ENCODE data around the gene NFKB1.
"Not testable (repeated sequence)": the region's sequence is repeated elsewhere in the genome, so short reads cannot be mapped to it uniquely, and the experiment has no call there.

Gene NFKB1

DNA sequence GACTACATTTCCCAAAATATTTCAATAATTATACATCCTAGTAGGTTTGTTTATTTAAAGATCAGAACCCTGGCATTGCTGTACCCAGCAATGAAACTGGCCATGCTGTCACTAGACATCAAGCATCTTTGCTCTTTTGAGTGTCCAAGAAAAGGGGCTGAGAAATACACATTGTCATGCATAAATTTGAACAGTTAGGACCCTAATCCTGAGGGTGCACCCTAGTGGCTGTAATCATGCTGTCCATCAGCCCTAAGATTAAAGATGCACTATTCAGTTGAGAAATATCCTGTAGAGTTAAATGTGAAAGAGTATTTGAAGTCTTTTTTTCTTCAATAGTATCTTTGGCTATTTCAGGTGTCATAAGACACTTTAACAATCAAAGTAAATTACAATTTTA, 108.8 kb downstream of the NFKB1 start:
- Histone ChIP-seq H3K4me1 (ENCODE audit: control insufficient read depth, insufficient read depth, low read length) (peaks cover 8% of the 10 kb centered on the region), H3K36me3 (ENCODE audit: control insufficient read depth, insufficient read depth, low read length) (peaks cover 18% of the 10 kb centered on the region; the same call in 1 of the 2 replicates), H3K27me3 (ENCODE audit: control insufficient read depth, insufficient read depth, low read length) (no peaks in the 10 kb centered on the region), H3K27ac (ENCODE audit: low read depth, low read length) (no peak overlapping the region), H3K4me3 (ENCODE audit: low read depth, low read length) (no peak overlapping the region), H3K9me3 (ENCODE audit: control insufficient read depth, insufficient read depth, low read depth, low read length) (no peaks in the 10 kb centered on the region), H3K9ac (ENCODE audit: low read length) (no peak overlapping the region)

DNA sequence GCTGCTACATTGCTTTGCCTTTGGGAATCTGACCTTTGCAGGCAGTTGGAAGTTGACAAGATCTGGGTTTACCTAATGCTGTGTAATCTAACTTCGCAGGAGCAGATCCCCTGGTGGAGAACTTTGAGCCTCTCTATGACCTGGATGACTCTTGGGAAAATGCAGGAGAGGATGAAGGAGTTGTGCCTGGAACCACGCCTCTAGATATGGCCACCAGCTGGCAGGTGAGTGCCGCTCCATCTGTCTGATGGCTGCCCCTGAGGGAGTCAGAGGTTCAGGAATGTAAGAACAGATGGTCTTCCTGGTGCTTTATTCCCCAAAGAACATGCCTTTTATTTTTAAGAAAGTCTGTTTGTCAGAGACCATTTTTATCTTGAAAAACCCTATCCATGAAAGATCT, 109.3 kb downstream of the NFKB1 start:
- H3K9me3 ChIP-seq (ENCODE audit: control insufficient read depth, insufficient read depth, low read depth, low read length) = no peaks in the 10 kb centered on the region
- peaks cover 18% of the 10 kb centered on the region; the same call in 1 of the 2 replicates for H3K36me3 ChIP-seq (ENCODE audit: control insufficient read depth, insufficient read depth, low read length)
- H3K4me1 ChIP-seq (ENCODE audit: control insufficient read depth, insufficient read depth, low read length) = peaks cover 11% of the 10 kb centered on the region
- H3K27ac ChIP-seq (ENCODE audit: low read depth, low read length) = no peak overlapping the region
- no peak overlapping the region for H3K9ac ChIP-seq (ENCODE audit: low read length)
- no peaks in the 10 kb centered on the region for H3K27me3 ChIP-seq (ENCODE audit: control insufficient read depth, insufficient read depth, low read length)
- no peak overlapping the region for H3K4me3 ChIP-seq (ENCODE audit: low read depth, low read length)

DNA sequence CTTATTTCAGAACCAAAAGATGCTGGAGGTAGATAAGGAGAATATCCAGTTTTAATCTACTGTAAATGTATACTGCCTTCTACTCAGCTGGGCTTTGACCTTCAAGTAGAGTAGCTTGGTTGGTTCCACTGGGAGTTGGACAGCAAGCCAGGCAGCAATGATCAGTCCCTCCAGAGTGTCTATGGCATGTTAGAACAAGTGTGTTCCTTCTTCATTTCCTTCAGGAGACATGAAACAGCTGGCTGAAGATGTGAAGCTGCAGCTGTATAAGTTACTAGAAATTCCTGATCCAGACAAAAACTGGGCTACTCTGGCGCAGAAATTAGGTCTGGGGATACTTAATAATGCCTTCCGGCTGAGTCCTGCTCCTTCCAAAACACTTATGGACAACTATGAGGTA, 111.1 kb downstream of the NFKB1 start:
- Histone ChIP-seq H3K9ac (ENCODE audit: low read length) (no peak overlapping the region), H3K36me3 (ENCODE audit: control insufficient read depth, insufficient read depth, low read length) (peaks cover 18% of the 10 kb centered on the region; the same call in 1 of the 2 replicates), H3K9me3 (ENCODE audit: control insufficient read depth, insufficient read depth, low read depth, low read length) (no peaks in the 10 kb centered on the region), H3K4me3 (ENCODE audit: low read depth, low read length) (no peak overlapping the region), H3K4me1 (ENCODE audit: control insufficient read depth, insufficient read depth, low read length) (peaks cover 26% of the 10 kb centered on the region), H3K27ac (ENCODE audit: low read depth, low read length) (no peak overlapping the region), H3K27me3 (ENCODE audit: control insufficient read depth, insufficient read depth, low read length) (no peaks in the 10 kb centered on the region)

DNA sequence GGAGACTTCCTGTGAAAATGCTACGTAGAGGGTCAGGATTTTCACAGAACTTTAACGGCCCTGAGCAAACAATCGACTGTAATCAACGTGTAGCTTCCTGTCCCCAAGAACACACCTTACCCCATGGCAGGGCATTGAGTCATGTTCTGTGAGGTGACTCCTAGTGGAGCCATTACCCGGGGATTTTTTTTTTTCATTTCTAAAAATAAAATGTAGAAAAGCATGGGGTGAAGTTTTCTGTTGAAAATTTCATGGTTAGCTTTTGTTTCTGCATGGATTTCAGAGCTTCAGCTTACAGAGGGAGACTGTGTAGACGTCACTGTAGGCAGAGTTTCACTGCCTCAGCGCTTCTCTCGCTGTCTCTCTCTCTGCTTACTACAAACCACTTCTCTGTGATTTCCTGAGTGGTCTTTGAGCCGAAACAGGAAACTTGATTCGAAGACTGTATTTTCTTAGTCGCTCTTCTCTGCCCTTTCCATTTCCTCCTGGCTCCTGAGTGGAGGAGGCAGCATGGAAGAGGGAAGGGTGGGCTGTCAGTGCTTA, 111.7 kb downstream of the NFKB1 start:
- no peak overlapping the region for H3K9ac ChIP-seq (ENCODE audit: low read length)
- H3K27me3 ChIP-seq (ENCODE audit: control insufficient read depth, insufficient read depth, low read length) = no peaks in the 10 kb centered on the region
- peaks cover 18% of the 10 kb centered on the region; the same call in 1 of the 2 replicates for H3K36me3 ChIP-seq (ENCODE audit: control insufficient read depth, insufficient read depth, low read length)
- H3K4me1 ChIP-seq (ENCODE audit: control insufficient read depth, insufficient read depth, low read length) = peaks cover 28% of the 10 kb centered on the region
- no peak overlapping the region for H3K4me3 ChIP-seq (ENCODE audit: low read depth, low read length)
- H3K27ac ChIP-seq (ENCODE audit: low read depth, low read length) = no peak overlapping the region
- no peaks in the 10 kb centered on the region for H3K9me3 ChIP-seq (ENCODE audit: control insufficient read depth, insufficient read depth, low read depth, low read length)

DNA sequence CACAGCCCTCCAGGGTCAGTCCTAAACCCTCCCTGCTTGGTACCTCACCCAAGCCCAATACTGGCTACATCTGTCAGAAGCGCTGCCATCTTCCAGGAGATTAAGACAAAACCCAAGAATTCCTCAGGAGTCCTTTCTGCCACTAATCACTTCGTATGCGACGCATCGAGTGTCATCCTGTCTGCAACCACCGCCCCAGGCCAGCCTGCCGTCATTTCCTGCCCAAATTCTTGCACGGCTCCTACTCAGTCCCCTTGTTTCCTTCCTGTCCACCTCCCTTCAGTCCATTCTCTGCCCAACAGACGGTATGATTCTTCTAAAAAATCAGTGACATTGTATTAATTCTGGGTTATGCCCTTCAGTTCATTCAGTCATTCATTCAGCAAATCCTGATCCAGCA, 113.6 kb downstream of the NFKB1 start:
- no peak overlapping the region for H3K27ac ChIP-seq (ENCODE audit: low read depth, low read length)
- H3K4me1 ChIP-seq (ENCODE audit: control insufficient read depth, insufficient read depth, low read length) = peaks cover 28% of the 10 kb centered on the region
- peaks cover 18% of the 10 kb centered on the region; the same call in 1 of the 2 replicates for H3K36me3 ChIP-seq (ENCODE audit: control insufficient read depth, insufficient read depth, low read length)
- no peak overlapping the region for H3K4me3 ChIP-seq (ENCODE audit: low read depth, low read length)
- no peaks in the 10 kb centered on the region for H3K9me3 ChIP-seq (ENCODE audit: control insufficient read depth, insufficient read depth, low read depth, low read length)
- no peaks in the 10 kb centered on the region for H3K27me3 ChIP-seq (ENCODE audit: control insufficient read depth, insufficient read depth, low read length)
- no peak overlapping the region for H3K9ac ChIP-seq (ENCODE audit: low read length)

DNA sequence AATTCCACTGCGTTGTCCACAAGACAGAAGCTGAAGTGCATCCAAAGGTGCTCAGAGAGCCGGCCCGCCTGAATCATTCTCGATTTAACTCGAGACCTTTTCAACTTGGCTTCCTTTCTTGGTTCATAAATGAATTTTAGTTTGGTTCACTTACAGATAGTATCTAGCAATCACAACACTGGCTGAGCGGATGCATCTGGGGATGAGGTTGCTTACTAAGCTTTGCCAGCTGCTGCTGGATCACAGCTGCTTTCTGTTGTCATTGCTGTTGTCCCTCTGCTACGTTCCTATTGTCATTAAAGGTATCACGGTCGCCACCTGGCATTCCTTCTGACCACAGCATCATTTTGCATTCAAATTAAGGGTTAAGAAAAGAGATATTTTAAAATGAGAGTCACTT, 115.5 kb downstream of the NFKB1 start:
- H3K4me3 ChIP-seq (ENCODE audit: low read depth, low read length) = no peak overlapping the region
- no peak overlapping the region for H3K27ac ChIP-seq (ENCODE audit: low read depth, low read length)
- no peaks in the 10 kb centered on the region for H3K27me3 ChIP-seq (ENCODE audit: control insufficient read depth, insufficient read depth, low read length)
- H3K9ac ChIP-seq (ENCODE audit: low read length) = no peak overlapping the region
- peaks cover 33% of the 10 kb centered on the region for H3K4me1 ChIP-seq (ENCODE audit: control insufficient read depth, insufficient read depth, low read length)
- H3K36me3 ChIP-seq (ENCODE audit: control insufficient read depth, insufficient read depth, low read length) = peaks cover 9% of the 10 kb centered on the region; the same call in 1 of the 2 replicates
- H3K9me3 ChIP-seq (ENCODE audit: control insufficient read depth, insufficient read depth, low read depth, low read length) = no peaks in the 10 kb centered on the region

- not testable (repeated sequence) for H3K4me3 ChIP-seq (ENCODE audit: low read depth, low read length); H3K9ac ChIP-seq (ENCODE audit: low read length); H3K36me3 ChIP-seq (ENCODE audit: control insufficient read depth, insufficient read depth, low read length); H3K27me3 ChIP-seq (ENCODE audit: control insufficient read depth, insufficient read depth, low read length); H3K9me3 ChIP-seq (ENCODE audit: control insufficient read depth, insufficient read depth, low read depth, low read length); H3K27ac ChIP-seq (ENCODE audit: low read depth, low read length)
- H3K4me1 ChIP-seq (ENCODE audit: control insufficient read depth, insufficient read depth, low read length) = peaks cover 33% of the 10 kb centered on the region
These were observed 117.9 kb downstream of the NFKB1 start for GRCh38 chr4:102619021-102619420.

DNA sequence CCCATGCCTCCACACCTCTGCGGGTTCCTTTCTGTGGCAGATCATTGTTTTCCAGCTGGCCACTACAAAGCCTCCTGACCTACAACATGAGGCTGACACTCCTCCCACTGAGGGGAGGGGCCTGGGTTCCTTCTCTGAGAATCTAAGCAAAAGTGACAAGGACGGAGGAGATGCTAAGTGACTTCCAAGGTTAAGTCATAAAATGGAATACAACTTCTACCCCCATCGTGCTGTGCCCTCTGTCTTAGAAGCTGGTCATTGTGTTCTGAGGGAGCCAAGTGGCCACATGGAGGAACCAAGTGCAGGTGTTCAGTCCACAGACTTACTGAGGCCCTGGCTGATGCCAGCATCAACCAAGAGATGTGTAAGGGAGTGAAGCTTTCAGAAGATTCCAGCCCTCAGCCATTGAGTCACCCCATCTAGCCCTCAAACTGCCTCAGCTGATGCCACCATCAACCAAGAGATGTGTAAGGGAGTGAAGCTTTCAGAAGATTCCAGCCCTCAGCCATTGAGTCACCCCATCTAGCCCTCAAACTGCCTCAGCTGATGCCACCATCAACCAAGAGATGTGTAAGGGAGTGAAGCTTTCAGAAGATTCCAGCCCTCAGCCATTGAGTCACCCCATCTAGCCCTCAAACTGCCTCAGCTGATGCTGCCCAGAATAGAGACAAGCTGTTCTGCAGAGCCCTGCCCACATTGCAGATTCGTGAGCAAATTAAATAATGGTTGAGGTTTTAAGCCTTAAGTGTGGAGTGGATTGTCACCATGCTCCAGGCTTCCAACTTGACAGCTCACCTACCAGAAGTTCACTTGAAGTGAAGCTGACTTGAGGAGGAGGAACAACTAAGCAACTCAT, 118.8 kb downstream of the NFKB1 start:
- H3K9me3 ChIP-seq (ENCODE audit: control insufficient read depth, insufficient read depth, low read depth, low read length); H3K27ac ChIP-seq (ENCODE audit: low read depth, low read length); H3K36me3 ChIP-seq (ENCODE audit: control insufficient read depth, insufficient read depth, low read length); H3K9ac ChIP-seq (ENCODE audit: low read length); H3K27me3 ChIP-seq (ENCODE audit: control insufficient read depth, insufficient read depth, low read length); H3K4me3 ChIP-seq (ENCODE audit: low read depth, low read length): not testable (repeated sequence)
- peaks cover 25% of the 10 kb centered on the region for H3K4me1 ChIP-seq (ENCODE audit: control insufficient read depth, insufficient read depth, low read length)

- H3K9ac ChIP-seq (ENCODE audit: low read length) = no peak overlapping the region
- no peaks in the 10 kb centered on the region for H3K36me3 ChIP-seq (ENCODE audit: control insufficient read depth, insufficient read depth, low read length)
- no peak overlapping the region for H3K4me3 ChIP-seq (ENCODE audit: low read depth, low read length)
- H3K4me1 ChIP-seq (ENCODE audit: control insufficient read depth, insufficient read depth, low read length) = peaks cover 20% of the 10 kb centered on the region
- H3K9me3 ChIP-seq (ENCODE audit: control insufficient read depth, insufficient read depth, low read depth, low read length) = no peaks in the 10 kb centered on the region
- H3K27me3 ChIP-seq (ENCODE audit: control insufficient read depth, insufficient read depth, low read length) = no peaks in the 10 kb centered on the region
- H3K27ac ChIP-seq (ENCODE audit: low read depth, low read length) = no peak overlapping the region
These were observed 119.7 kb downstream of the NFKB1 start for GRCh38 chr4:102620697-102621497.

DNA sequence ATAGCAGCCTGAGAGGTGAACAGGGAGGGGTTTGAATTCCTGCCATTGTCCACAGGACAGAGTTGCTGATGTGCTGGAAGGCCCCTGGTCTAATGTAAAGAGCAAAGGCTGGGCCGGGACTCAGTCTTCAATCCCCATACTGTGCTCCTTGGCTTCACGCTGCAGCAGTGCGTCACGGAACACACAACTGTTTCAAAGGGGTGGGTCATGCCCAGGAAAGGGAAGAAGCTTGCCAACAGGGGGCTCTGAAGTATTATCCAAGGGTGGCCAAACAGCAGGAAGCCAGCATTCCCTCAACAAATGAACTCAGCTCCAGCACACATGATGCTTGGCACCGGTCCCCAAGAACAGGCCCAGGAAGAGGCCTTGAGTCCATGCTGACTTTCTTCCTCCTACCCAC, 122.5 kb downstream of the NFKB1 start:
- H3K27ac ChIP-seq (ENCODE audit: low read depth, low read length) = no peak overlapping the region
- 0 out of 2 replicates have a peak, but pooled peaks cover 5% of the 10 kb centered on the region for H3K4me1 ChIP-seq (ENCODE audit: control insufficient read depth, insufficient read depth, low read length)
- H3K9me3 ChIP-seq (ENCODE audit: control insufficient read depth, insufficient read depth, low read depth, low read length) = no peaks in the 10 kb centered on the region
- H3K9ac ChIP-seq (ENCODE audit: low read length) = no peak overlapping the region
- H3K27me3 ChIP-seq (ENCODE audit: control insufficient read depth, insufficient read depth, low read length) = no peaks in the 10 kb centered on the region
- H3K36me3 ChIP-seq (ENCODE audit: control insufficient read depth, insufficient read depth, low read length) = no peaks in the 10 kb centered on the region
- no peak overlapping the region for H3K4me3 ChIP-seq (ENCODE audit: low read depth, low read length)

GRCh38 chr4:102624505-102624904, 123.3 kb downstream of the NFKB1 start:
- Histone ChIP-seq H3K4me3 (ENCODE audit: low read depth, low read length) (no peak overlapping the region), H3K4me1 (ENCODE audit: control insufficient read depth, insufficient read depth, low read length) (0 out of 2 replicates have a peak, but pooled peaks cover 5% of the 10 kb centered on the region), H3K27me3 (ENCODE audit: control insufficient read depth, insufficient read depth, low read length) (no peaks in the 10 kb centered on the region), H3K36me3 (ENCODE audit: control insufficient read depth, insufficient read depth, low read length) (no peaks in the 10 kb centered on the region), H3K9me3 (ENCODE audit: control insufficient read depth, insufficient read depth, low read depth, low read length) (no peaks in the 10 kb centered on the region), H3K27ac (ENCODE audit: low read depth, low read length) (no peak overlapping the region), H3K9ac (ENCODE audit: low read length) (no peak overlapping the region)
